DMS79 treated with DMSO at 0.1 percent for 48 hours (cell line): ENCODE results near the gene ZNF345.

Experiments used
- DNase-seq: peaks from one replicate; lab custom pipeline; 2025; lab: John Stamatoyannopoulos, UW

ZNF345 gene

DNA sequence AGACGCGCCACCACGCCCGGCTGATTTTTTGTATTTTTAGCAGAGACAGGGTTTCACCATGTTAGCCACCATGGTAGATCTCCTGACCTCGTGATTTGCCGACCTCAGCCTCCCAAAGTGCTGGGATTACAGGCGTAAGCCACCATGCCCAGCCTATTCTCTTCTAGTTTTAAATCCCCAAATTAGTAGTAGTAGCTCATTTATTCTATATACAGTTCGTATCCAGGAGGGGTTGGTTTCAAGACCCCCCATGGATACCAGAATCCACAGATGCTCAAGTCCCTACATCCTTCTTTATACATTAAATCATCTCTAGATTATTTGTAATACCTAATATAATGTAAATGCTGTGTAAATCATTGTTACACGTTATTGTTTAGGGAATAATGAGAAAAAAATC lies 67.4 kb downstream of the ZNF345 start:
- DNase-seq: no peak
